HG02759 (cell line): ENCODE measurements around the gene C6orf118.

Experiments
- ATAC-seq: cut with Tn5 transposase; IDR thresholded peaks from one replicate; pipeline ENCODE4 v1.9.1; 2021; ENCODE audit warnings: mild to moderate bottlenecking, moderate library complexity; ENCODE audit not compliant: unreplicated experiment

C6orf118 gene

GRCh38 chr6:165308926-165309731 is at the start of gene C6orf118:
TSS of gene C6orf118 (minus strand) at chr6:165309605. CDS start at chr6:165309586, 19 bp downstream.
- ATAC-seq = no peak

GRCh38 chr6:165345700-165346099 is 36.3 kb upstream of the C6orf118 start:
- no peak for ATAC-seq

- no peak for ATAC-seq
Measured at GRCh38 chr6:165340532-165340931, 31.1 kb upstream of the C6orf118 start.

- ATAC-seq = no peak
Measured at GRCh38 chr6:165325609-165326008, 16.2 kb upstream of the C6orf118 start.

GRCh38 chr6:165321555-165322145 is 12.2 kb upstream of the C6orf118 start:
- no peak for ATAC-seq

GRCh38 chr6:165321150-165321549 is 11.7 kb upstream of the C6orf118 start:
- ATAC-seq = no peak

GRCh38 chr6:165317723-165318122 is 8.3 kb upstream of the C6orf118 start:
- no peak for ATAC-seq

- no peak for ATAC-seq
Measured at GRCh38 chr6:165306955-165307354, 2.5 kb downstream of the C6orf118 start.

GRCh38 chr6:165301372-165302246 is 7.8 kb downstream of the C6orf118 start:
- ATAC-seq = no peak

- ATAC-seq = no peak
Measured at GRCh38 chr6:165300422-165300936, 8.9 kb downstream of the C6orf118 start.

- ATAC-seq = no peak
Measured at GRCh38 chr6:165298875-165299274, 10.5 kb downstream of the C6orf118 start.

- ATAC-seq = no peak
Measured at GRCh38 chr6:165298402-165298801, 11.0 kb downstream of the C6orf118 start.

GRCh38 chr6:165292657-165293056 is 16.7 kb downstream of the C6orf118 start:
- no peak for ATAC-seq

- ATAC-seq = no peak
Measured at GRCh38 chr6:165274611-165275010, 34.8 kb downstream of the C6orf118 start.

GRCh38 chr6:165272585-165272984 is 36.8 kb downstream of the C6orf118 start:
- no peak for ATAC-seq

- ATAC-seq = no peak
Measured at GRCh38 chr6:165268987-165269386, 40.4 kb downstream of the C6orf118 start.

- ATAC-seq = no peak
Measured at GRCh38 chr6:165266621-165267020, 42.8 kb downstream of the C6orf118 start.

GRCh38 chr6:165266191-165266590 is 43.2 kb downstream of the C6orf118 start:
- no peak for ATAC-seq

- no peak for ATAC-seq
Measured at GRCh38 chr6:165260462-165260861, 48.9 kb downstream of the C6orf118 start.

GRCh38 chr6:165249808-165250207 is 59.6 kb downstream of the C6orf118 start:
- ATAC-seq = no peak

- ATAC-seq = no peak
Measured at GRCh38 chr6:165245701-165246100, 63.7 kb downstream of the C6orf118 start.
